ENCODE data around the gene WAC.

The WAC gene

DNA sequence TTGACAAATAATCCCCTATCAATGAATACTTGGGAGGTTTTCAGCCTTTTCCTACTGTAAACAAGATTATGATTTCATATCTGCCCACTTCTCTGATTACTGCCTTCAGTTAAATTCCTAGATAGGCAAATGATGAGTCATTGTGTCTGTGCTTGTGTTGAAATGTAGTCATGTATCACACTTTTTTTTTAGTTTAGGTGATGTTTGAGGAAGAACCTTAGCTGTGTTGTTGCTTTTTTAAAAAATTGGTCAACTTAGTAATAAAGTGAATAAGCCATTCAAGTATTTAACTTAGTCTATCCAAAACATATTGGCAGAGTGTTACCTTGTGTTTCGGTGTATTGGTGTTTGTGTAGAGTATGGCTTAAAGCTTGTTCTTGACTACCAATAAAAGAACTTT is 60.0 kb downstream of the WAC start:
- no peak for DNase-seq (ENCODE audit: low read depth)
- TF ChIP-seq CTCF (conservative IDR thresholded peaks at IDR 0.05; ENCODE audit: low read depth, low read length): no peak
- no peak overlapping the region for H3K4me3 ChIP-seq (ENCODE audit: low read length)

GRCh38 chr10:28593811-28594210 is 60.9 kb downstream of the WAC start:
- H3K4me3 ChIP-seq (ENCODE audit: low read length): no peak overlapping the region
- TF ChIP-seq CTCF (conservative IDR thresholded peaks at IDR 0.05; ENCODE audit: low read depth, low read length): no peak
- no peak for DNase-seq (ENCODE audit: low read depth)

DNA sequence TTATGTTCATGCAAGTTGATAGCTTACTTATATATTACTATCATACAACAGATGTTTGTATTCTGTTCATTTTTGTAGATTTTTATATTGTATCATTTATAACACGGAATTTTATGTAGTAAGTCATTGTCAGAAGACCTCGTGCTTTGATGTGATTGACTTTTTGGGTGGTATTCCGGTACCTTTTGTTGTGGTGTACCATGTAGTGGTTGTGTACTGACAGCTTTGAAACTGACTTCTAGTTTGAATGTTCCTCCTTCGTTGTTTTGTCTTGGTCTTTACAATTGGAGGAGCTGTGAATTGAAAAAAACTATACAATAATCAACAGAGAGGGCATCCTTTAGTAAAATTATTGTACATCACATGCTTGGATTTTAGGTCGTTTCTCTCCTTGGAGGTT is 61.5 kb downstream of the WAC start:
- DNase-seq (ENCODE audit: low read depth): no peak
- TF ChIP-seq CTCF (conservative IDR thresholded peaks at IDR 0.05; ENCODE audit: low read depth, low read length): no peak

DNA sequence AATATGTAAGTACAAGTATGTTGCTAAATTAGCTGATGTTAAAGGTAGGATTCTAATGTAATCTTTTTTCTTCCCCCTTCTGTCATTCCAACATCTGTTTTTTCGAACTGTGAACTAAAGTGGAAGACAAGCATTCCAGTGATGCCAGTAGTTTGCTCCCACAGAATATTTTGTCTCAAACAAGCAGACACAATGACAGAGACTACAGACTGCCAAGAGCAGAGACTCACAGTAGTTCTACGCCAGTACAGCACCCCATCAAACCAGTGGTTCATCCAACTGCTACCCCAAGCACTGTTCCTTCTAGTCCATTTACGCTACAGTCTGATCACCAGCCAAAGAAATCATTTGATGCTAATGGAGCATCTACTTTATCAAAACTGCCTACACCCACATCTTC is 62.7 kb downstream of the WAC start:
- DNase-seq (ENCODE audit: low read depth): no peak
- TF ChIP-seq CTCF (conservative IDR thresholded peaks at IDR 0.05; ENCODE audit: low read depth, low read length): no peak
- H3K4me3 ChIP-seq (ENCODE audit: low read length): no peak overlapping the region

More for the DNA sequence above, 61.5 kb downstream of the WAC start:
- H3K4me3 ChIP-seq (ENCODE audit: low read length): no peak overlapping the region

GRCh38 chr10:28600056-28600455 is 67.1 kb downstream of the WAC start:
- no peak overlapping the region for H3K4me3 ChIP-seq (ENCODE audit: low read length)
- DNase-seq (ENCODE audit: low read depth): no peak
- TF ChIP-seq CTCF (conservative IDR thresholded peaks at IDR 0.05; ENCODE audit: low read depth, low read length): no peak

GRCh38 chr10:28601012-28601411 is 68.1 kb downstream of the WAC start:
- no peak for DNase-seq (ENCODE audit: low read depth)
- no peak overlapping the region for H3K4me3 ChIP-seq (ENCODE audit: low read length)
- TF ChIP-seq CTCF (conservative IDR thresholded peaks at IDR 0.05; ENCODE audit: low read depth, low read length): no peak

- no peak for DNase-seq (ENCODE audit: low read depth)
- no peak overlapping the region for H3K4me3 ChIP-seq (ENCODE audit: low read length)
- no peak for TF ChIP-seq CTCF (conservative IDR thresholded peaks at IDR 0.05; ENCODE audit: low read depth, low read length)
Observed at GRCh38 chr10:28604567-28605536, 71.9 kb downstream of the WAC start.
